ENCODE results near the gene PEX11B. TPM values are rescaled to one million over a fixed set of nuclear protein-coding genes. Genes with fewer than 3 reads are reported as not detected.
A peak's percentile ranks its signal among the peaks of the same experiment; 100 is the strongest.
"Not testable (repeated sequence)": the region's sequence is repeated elsewhere in the genome, so short reads cannot be mapped to it uniquely, and the experiment has no call there.

PEX11B gene
- total RNA-seq, 4 donors from 2014 or later = 8.8 to 38.9 (median 27.0) TPM

- DNase-seq = no peak
- no peak overlapping the region for H3K27ac ChIP-seq
- TF ChIP-seq EP300 (IDR thresholded peaks at IDR 0.05; ENCODE audit: low read depth) = no peak
- no peak for TF ChIP-seq CTCF (IDR thresholded peaks at IDR 0.05)
- TF ChIP-seq POLR2AphosphoS5 (IDR thresholded peaks at IDR 0.05) = no peak
- no peak for TF ChIP-seq POLR2A (IDR thresholded peaks at IDR 0.05)
- 75 to 83% methylated on average over 2 of the region's 2 CpGs for WGBS, 2 donors (ENCODE audit: low coverage in 1 of 2)
- H3K4me1 ChIP-seq = peaks cover 19 to 30% (median 27%) of the 10 kb centered on the region in 4 donors
- no peaks in the 10 kb centered on the region for H3K9me3 ChIP-seq
- intact Hi-C loops (cut with DNase I; ENCODE audit: low total_unique reads) (no loop called here), in situ Hi-C loops (cut with MboI; ENCODE audit: low pct_ligation_motif_present in 1 of 4, low pct_unique_long_range_greater_than_20kb in 1 of 4, low sequenced_read_pairs in 3 of 4) (no loop called here)
- H3K27me3 ChIP-seq = no peaks in the 10 kb centered on the region
- H3K36me3 ChIP-seq = peaks cover 0 to 4% (median 0%) of the 10 kb centered on the region in 4 donors
- H3K4me3 ChIP-seq = no peak overlapping the region
Measured at GRCh38 chr1:145922266-145922665, 3.7 kb upstream of the PEX11B start.

GRCh38 chr1:145920297-145920696 lies 1.8 kb upstream of the PEX11B start:
- H3K27me3 ChIP-seq; H3K36me3 ChIP-seq; intact Hi-C loops (cut with DNase I; ENCODE audit: low total_unique reads); DNase-seq; H3K9me3 ChIP-seq; H3K4me3 ChIP-seq; in situ Hi-C loops (cut with MboI; ENCODE audit: low pct_ligation_motif_present in 1 of 4, low pct_unique_long_range_greater_than_20kb in 1 of 4, low sequenced_read_pairs in 3 of 4); H3K27ac ChIP-seq: not testable (repeated sequence)
- H3K4me1 ChIP-seq = peaks cover 15 to 26% (median 21%) of the 10 kb centered on the region in 4 donors
- 67% methylated on average over 3 of the region's 4 CpGs; no CpG with 5 or more reads in 1 of the 2 donors for WGBS, 2 donors (ENCODE audit: low coverage in 1 of 2)

GRCh38 chr1:145918992-145919939 lies 749 bp upstream of the PEX11B start:
- Histone ChIP-seq H3K4me3 (peak overlapping the region; percentile 59 to 84 (median 72)), H3K36me3 (peaks cover 0 to 6% (median 2%) of the 10 kb centered on the region in 4 donors), H3K27me3 (no peaks in the 10 kb centered on the region), H3K27ac (peak overlapping the region; percentile 82 to 91 (median 88)), H3K4me1 (peaks cover 15 to 26% (median 21%) of the 10 kb centered on the region in 4 donors), H3K9me3 (no peaks in the 10 kb centered on the region)
- DNase-seq = peak; percentile 72
- TF ChIP-seq POLR2A (IDR thresholded peaks at IDR 0.05) (no peak), CTCF (IDR thresholded peaks at IDR 0.05) (peak in 2 of 5 experiments; percentile 13 to 18)
- WGBS, 2 donors (ENCODE audit: low coverage in 1 of 2) = 3% methylated on average over 33 of the region's 33 CpGs; no CpG with 5 or more reads in 1 of the 2 donors
- in situ Hi-C loops (cut with MboI; ENCODE audit: low pct_ligation_motif_present in 1 of 4, low pct_unique_long_range_greater_than_20kb in 1 of 4, low sequenced_read_pairs in 3 of 4) (no loop called here), intact Hi-C loops (cut with DNase I; ENCODE audit: low total_unique reads) (loop anchor here (2.0 kb wide), 1 partner anchor 40 kb away; the partner anchor contains the start of gene LIX1L)

- no peaks in the 10 kb centered on the region for H3K27me3 ChIP-seq
- 86% methylated on average over 5 of the region's 5 CpGs; no CpG with 5 or more reads in 1 of the 2 donors for WGBS, 2 donors (ENCODE audit: low coverage in 1 of 2)
- peaks cover 0 to 6% (median 2%) of the 10 kb centered on the region in 4 donors for H3K36me3 ChIP-seq
- peaks cover 15 to 26% (median 21%) of the 10 kb centered on the region in 4 donors for H3K4me1 ChIP-seq
- H3K27ac ChIP-seq = peak overlapping the region; percentile 82 to 91 (median 88)
- H3K9me3 ChIP-seq = no peaks in the 10 kb centered on the region
- DNase-seq = no peak
- intact Hi-C loops (cut with DNase I; ENCODE audit: low total_unique reads) = no loop called here
- H3K4me3 ChIP-seq = peak overlapping the region; percentile 59 to 84 (median 72)
- TF ChIP-seq EP300 (IDR thresholded peaks at IDR 0.05; ENCODE audit: low read depth) = no peak
- TF ChIP-seq CTCF (IDR thresholded peaks at IDR 0.05) = no peak
- TF ChIP-seq POLR2AphosphoS5 (IDR thresholded peaks at IDR 0.05) = no peak
- in situ Hi-C loops (cut with MboI; ENCODE audit: low pct_ligation_motif_present in 1 of 4, low pct_unique_long_range_greater_than_20kb in 1 of 4, low sequenced_read_pairs in 3 of 4) = no loop called here
Measured at GRCh38 chr1:145917595-145917994, 922 bp downstream of the PEX11B start.

All from transverse colon (tissue), 4 donors.